ENCODE results near the gene ARHGAP15. TPM values are rescaled to one million over a fixed set of nuclear protein-coding genes. Genes with fewer than 3 reads are reported as not detected.

The ARHGAP15 gene
- total RNA-seq, 1 experiment from 2014 or later, result 82.8 TPM

DNA sequence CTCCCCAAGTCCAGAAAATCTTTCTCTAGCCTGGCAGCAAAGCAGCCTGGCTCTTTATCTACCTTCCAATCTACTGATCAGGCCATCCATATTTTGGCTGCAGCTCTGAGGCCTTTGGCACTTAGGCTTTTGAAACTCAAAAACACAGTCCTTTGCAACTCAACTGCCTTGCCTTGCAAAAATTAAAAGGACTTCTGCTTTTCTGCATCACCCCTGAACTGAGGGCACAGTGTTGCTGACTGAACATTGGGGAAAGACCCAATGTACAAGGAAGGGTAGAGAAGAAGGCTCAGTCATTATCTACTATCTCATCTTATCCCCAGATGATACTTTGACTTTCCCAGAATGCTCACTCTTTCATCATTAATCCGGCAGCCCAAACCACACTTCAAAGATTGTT is 625.5 kb downstream of the ARHGAP15 start:
- no peak overlapping the region for H3K4me3 ChIP-seq (ENCODE audit: low read length)

DNA sequence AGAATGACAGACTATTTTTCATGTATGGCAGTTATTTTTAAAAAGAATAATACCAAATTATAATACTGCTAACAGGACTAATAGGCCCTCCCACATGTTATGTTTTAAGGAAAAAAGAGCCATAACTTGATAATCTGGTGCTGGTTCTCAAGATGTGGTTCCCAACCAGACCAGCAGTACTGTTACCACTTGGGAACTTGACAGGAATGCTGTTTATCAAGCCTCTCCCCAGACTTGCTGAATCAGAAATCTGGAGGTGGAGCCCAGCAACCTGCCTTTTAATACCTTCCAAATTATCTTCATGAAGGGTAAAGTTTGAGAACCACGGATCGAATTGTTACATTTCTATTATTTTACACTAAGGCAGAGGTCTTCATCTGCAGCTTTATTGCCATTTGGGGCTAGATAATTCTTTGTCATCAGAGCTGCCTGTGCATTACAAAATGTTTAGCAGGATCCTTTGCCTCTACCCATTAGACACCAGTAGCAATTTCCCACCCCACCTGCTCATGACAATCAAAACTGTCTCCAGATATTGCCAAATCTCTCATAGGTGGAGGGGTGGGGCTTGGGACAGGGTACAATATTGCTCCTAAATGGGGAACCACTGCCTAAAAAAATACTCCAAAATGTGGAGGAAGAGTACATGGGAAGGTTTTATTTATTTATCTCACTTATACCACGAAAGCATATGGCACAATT is 629.6 kb downstream of the ARHGAP15 start:
- DNase-seq, result no peak
- no peaks in the 10 kb centered on the region for H3K27me3 ChIP-seq (ENCODE audit: low read length)

More for the DNA sequence above, 625.5 kb downstream of the ARHGAP15 start:
- Histone ChIP-seq H3K4me2 (ENCODE audit: low read depth, low read length, poor library complexity, severe bottlenecking) (no peak overlapping the region), H3K9ac (ENCODE audit: low read length) (no peak overlapping the region), H3K27ac (ENCODE audit: low read length) (no peak overlapping the region), H2AFZ (ENCODE audit: low read length) (no peak overlapping the region), H4K20me1 (ENCODE audit: insufficient read depth, low read depth, low read length) (no peaks in the 10 kb centered on the region), H3K4me1 (ENCODE audit: low read length) (no peaks in the 10 kb centered on the region), H3K9me3 (ENCODE audit: low read length) (no peaks in the 10 kb centered on the region), H3K79me2 (ENCODE audit: low read length) (no peaks in the 10 kb centered on the region), H3K36me3 (ENCODE audit: insufficient read depth, low read length) (no peaks in the 10 kb centered on the region), H3K9me2 (replicated peaks; ENCODE audit: insufficient read depth, low read length) (no peaks in the 10 kb centered on the region), H3K27me3 (ENCODE audit: low read length) (no peaks in the 10 kb centered on the region)
- DNase-seq, result no peak

DNA sequence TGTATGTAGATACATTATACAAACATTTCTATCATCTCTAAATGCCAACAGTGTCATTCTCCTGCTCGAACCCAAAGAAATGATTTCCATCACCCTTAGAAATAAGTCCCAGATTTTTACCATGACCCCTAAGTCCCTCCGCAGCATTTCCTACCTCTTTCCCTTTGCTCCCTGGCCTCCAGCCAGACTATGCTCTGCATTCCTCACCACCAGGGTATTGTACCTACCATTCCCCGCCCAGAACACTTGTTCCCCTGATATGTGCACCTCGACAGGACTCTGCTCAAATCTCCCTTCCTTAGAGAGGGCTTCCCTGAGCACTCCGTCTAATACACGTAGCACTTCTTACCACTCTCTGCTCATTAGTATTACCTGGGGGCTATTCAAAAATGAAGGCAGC is 630.2 kb downstream of the ARHGAP15 start:
- no peak for DNase-seq
- Histone ChIP-seq H3K4me2 (ENCODE audit: low read depth, low read length, poor library complexity, severe bottlenecking) (no peak overlapping the region), H3K9me3 (ENCODE audit: low read length) (no peaks in the 10 kb centered on the region), H3K79me2 (ENCODE audit: low read length) (no peaks in the 10 kb centered on the region), H3K9ac (ENCODE audit: low read length) (no peak overlapping the region), H2AFZ (ENCODE audit: low read length) (no peak overlapping the region), H3K27ac (ENCODE audit: low read length) (no peak overlapping the region), H3K4me3 (ENCODE audit: low read length) (no peak overlapping the region), H3K27me3 (ENCODE audit: low read length) (no peaks in the 10 kb centered on the region), H4K20me1 (ENCODE audit: insufficient read depth, low read depth, low read length) (no peaks in the 10 kb centered on the region), H3K4me1 (ENCODE audit: low read length) (no peaks in the 10 kb centered on the region), H3K9me2 (replicated peaks; ENCODE audit: insufficient read depth, low read length) (peaks cover 5% of the 10 kb centered on the region; the same call in 1 of the 2 replicates), H3K36me3 (ENCODE audit: insufficient read depth, low read length) (no peaks in the 10 kb centered on the region)

More for the DNA sequence above, 629.6 kb downstream of the ARHGAP15 start:
- Histone ChIP-seq H3K9ac (ENCODE audit: low read length) (no peak overlapping the region), H3K36me3 (ENCODE audit: insufficient read depth, low read length) (no peaks in the 10 kb centered on the region), H4K20me1 (ENCODE audit: insufficient read depth, low read depth, low read length) (no peaks in the 10 kb centered on the region), H2AFZ (ENCODE audit: low read length) (no peak overlapping the region), H3K79me2 (ENCODE audit: low read length) (no peaks in the 10 kb centered on the region), H3K4me2 (ENCODE audit: low read depth, low read length, poor library complexity, severe bottlenecking) (no peak overlapping the region), H3K9me2 (replicated peaks; ENCODE audit: insufficient read depth, low read length) (peaks cover 5% of the 10 kb centered on the region; the same call in 1 of the 2 replicates), H3K9me3 (ENCODE audit: low read length) (no peaks in the 10 kb centered on the region), H3K4me1 (ENCODE audit: low read length) (no peaks in the 10 kb centered on the region), H3K27ac (ENCODE audit: low read length) (no peak overlapping the region), H3K4me3 (ENCODE audit: low read length) (no peak overlapping the region)

DNA sequence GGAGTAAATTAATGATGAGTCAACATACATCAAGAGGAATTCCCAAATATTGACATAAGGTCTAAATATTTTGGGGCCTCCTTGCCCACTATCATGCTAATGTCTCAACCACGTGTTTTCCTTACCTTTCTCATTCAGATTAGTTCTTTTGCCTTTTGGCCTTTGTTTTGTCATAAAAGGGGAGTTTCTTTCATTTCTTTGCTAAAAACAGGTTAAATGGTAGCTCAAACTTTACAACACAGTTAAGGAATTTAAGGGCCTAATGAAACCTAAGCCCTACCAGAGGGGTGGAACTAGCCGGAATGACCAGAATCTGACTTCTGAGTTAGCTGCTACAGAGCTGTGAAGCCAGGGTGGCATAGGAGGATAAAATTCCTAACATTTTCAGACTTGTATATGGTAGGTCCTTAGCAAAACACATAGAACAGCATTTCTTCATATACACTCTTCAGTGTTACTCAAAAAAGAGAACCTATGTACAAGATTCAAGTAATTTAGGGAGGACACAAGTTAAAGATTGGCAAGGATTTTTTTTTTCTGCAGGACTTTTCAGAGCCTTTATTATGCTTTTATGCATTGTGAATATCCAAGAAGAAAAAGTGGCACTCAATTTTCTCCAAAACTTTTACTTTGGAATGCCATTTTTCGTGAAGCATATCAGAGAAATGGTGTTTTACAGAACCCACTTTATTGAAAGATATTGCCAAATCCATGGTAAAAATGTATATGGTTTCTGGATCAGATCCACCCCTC is 633.1 kb downstream of the ARHGAP15 start:
- no peak for DNase-seq
- H3K36me3 ChIP-seq (ENCODE audit: insufficient read depth, low read length), result no peaks in the 10 kb centered on the region
- H2AFZ ChIP-seq (ENCODE audit: low read length), result no peak overlapping the region
- no peak overlapping the region for H3K4me2 ChIP-seq (ENCODE audit: low read depth, low read length, poor library complexity, severe bottlenecking)
- no peaks in the 10 kb centered on the region for H3K4me1 ChIP-seq (ENCODE audit: low read length)
- H4K20me1 ChIP-seq (ENCODE audit: insufficient read depth, low read depth, low read length), result no peaks in the 10 kb centered on the region
- no peak overlapping the region for H3K4me3 ChIP-seq (ENCODE audit: low read length)
- no peaks in the 10 kb centered on the region for H3K27me3 ChIP-seq (ENCODE audit: low read length)
- H3K79me2 ChIP-seq (ENCODE audit: low read length), result no peaks in the 10 kb centered on the region
- no peak overlapping the region for H3K9ac ChIP-seq (ENCODE audit: low read length)
- H3K27ac ChIP-seq (ENCODE audit: low read length), result no peak overlapping the region
- no peaks in the 10 kb centered on the region for H3K9me3 ChIP-seq (ENCODE audit: low read length)
- peaks cover 5% of the 10 kb centered on the region; the same call in 1 of the 2 replicates for H3K9me2 ChIP-seq (replicated peaks; ENCODE audit: insufficient read depth, low read length)

DNA sequence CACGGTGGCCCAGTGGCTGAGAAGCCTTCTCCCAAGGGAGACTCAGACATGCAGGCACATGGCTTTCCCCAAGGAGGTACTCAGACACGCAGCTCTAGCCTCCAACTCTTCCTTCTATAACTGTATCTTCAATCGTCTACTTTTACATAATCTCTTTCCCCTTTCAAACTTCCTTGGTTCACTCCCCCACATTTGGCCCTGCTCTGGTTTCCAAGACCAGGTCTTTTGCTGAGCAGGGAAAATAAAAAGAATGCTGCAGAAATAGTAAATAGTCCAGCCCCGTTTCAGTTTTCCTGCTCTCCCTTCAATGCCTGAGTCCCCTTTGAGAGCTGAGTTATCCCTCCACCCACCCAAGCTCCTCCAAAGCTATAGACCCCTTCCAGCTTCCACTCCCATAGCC is 635.0 kb downstream of the ARHGAP15 start:
- Histone ChIP-seq H3K9me3 (ENCODE audit: low read length) (no peaks in the 10 kb centered on the region), H4K20me1 (ENCODE audit: insufficient read depth, low read depth, low read length) (no peaks in the 10 kb centered on the region), H3K27me3 (ENCODE audit: low read length) (no peaks in the 10 kb centered on the region), H3K4me1 (ENCODE audit: low read length) (no peaks in the 10 kb centered on the region), H3K4me2 (ENCODE audit: low read depth, low read length, poor library complexity, severe bottlenecking) (no peak overlapping the region), H2AFZ (ENCODE audit: low read length) (no peak overlapping the region), H3K36me3 (ENCODE audit: insufficient read depth, low read length) (no peaks in the 10 kb centered on the region), H3K9me2 (replicated peaks; ENCODE audit: insufficient read depth, low read length) (peaks cover 5% of the 10 kb centered on the region; the same call in 1 of the 2 replicates), H3K79me2 (ENCODE audit: low read length) (no peaks in the 10 kb centered on the region), H3K27ac (ENCODE audit: low read length) (no peak overlapping the region), H3K9ac (ENCODE audit: low read length) (no peak overlapping the region), H3K4me3 (ENCODE audit: low read length) (no peak overlapping the region)
- DNase-seq, result no peak

DNA sequence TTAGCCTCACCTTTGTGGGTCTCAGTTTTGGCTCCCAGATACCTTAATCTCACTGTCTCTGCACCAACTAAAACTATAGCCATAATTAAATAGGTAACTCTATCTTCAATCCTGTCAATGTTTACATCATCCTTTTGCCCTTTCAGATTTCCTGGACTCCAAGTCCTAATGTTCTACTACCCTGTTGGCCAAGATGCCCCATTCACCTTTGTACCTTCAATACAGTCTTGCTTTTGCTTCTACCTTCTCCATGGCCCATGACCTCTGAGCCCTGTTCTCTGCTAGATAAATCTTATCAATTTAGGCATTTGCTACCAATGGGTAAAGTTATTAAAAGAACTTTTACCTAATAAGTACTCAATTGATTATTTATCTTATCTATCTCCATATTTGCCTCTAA is 635.5 kb downstream of the ARHGAP15 start:
- Histone ChIP-seq H3K9me3 (ENCODE audit: low read length) (no peaks in the 10 kb centered on the region), H3K9ac (ENCODE audit: low read length) (no peak overlapping the region), H3K4me2 (ENCODE audit: low read depth, low read length, poor library complexity, severe bottlenecking) (no peak overlapping the region), H3K36me3 (ENCODE audit: insufficient read depth, low read length) (no peaks in the 10 kb centered on the region), H3K4me1 (ENCODE audit: low read length) (no peaks in the 10 kb centered on the region), H4K20me1 (ENCODE audit: insufficient read depth, low read depth, low read length) (no peaks in the 10 kb centered on the region), H3K9me2 (replicated peaks; ENCODE audit: insufficient read depth, low read length) (peaks cover 5% of the 10 kb centered on the region; the same call in 1 of the 2 replicates), H3K79me2 (ENCODE audit: low read length) (no peaks in the 10 kb centered on the region), H3K27me3 (ENCODE audit: low read length) (no peaks in the 10 kb centered on the region), H3K27ac (ENCODE audit: low read length) (no peak overlapping the region), H3K4me3 (ENCODE audit: low read length) (no peak overlapping the region), H2AFZ (ENCODE audit: low read length) (no peak overlapping the region)
- no peak for DNase-seq

DNA sequence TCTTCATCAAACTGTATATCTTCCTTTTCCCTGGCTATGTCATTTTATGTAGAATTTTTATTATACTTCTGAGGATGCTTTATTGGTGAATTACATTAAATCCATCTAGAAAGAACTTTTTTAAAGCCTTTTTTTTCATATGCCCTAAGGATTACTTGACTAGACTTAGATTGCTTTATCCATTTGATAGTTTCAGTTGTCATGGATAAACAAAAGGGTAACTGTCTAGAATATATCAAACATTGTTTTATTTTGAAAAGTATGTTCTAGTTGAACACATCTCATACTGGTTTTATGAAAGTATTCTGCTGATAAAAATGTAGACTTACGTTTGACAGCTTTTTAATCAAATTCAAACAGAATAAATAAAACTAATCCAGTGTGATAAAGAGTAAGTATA is 639.8 kb downstream of the ARHGAP15 start:
- H3K27ac ChIP-seq (ENCODE audit: low read length), result no peak overlapping the region
- no peak overlapping the region for H2AFZ ChIP-seq (ENCODE audit: low read length)
- DNase-seq, result no peak
- H3K9ac ChIP-seq (ENCODE audit: low read length), result no peak overlapping the region
- no peaks in the 10 kb centered on the region for H3K79me2 ChIP-seq (ENCODE audit: low read length)
- no peaks in the 10 kb centered on the region for H3K9me3 ChIP-seq (ENCODE audit: low read length)
- H3K36me3 ChIP-seq (ENCODE audit: insufficient read depth, low read length), result no peaks in the 10 kb centered on the region
- no peak overlapping the region for H3K4me2 ChIP-seq (ENCODE audit: low read depth, low read length, poor library complexity, severe bottlenecking)
- no peaks in the 10 kb centered on the region for H4K20me1 ChIP-seq (ENCODE audit: insufficient read depth, low read depth, low read length)
- no peaks in the 10 kb centered on the region for H3K27me3 ChIP-seq (ENCODE audit: low read length)
- H3K9me2 ChIP-seq (replicated peaks; ENCODE audit: insufficient read depth, low read length), result no peaks in the 10 kb centered on the region
- no peak overlapping the region for H3K4me3 ChIP-seq (ENCODE audit: low read length)
- H3K4me1 ChIP-seq (ENCODE audit: low read length), result no peaks in the 10 kb centered on the region

DNA sequence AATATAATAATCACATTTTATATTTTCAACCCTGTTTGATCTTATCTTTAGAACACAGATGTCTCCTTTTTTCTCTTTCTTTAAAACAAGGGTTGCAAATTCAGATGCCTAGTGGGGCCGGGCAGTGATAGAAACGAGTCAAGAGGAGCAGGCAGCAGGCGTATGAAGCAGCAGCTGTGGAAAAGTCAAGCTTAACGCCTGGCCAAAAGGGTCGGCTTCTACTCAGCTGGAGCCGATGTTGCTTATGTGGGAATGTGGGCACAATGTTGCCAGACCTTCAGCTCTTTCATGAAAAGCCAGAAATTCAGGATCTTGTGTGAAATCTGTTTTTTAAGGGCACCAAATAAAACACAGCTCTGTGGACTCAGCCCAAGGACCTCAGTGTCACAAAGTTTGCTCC is 642.7 kb downstream of the ARHGAP15 start:
- DNase-seq, result no peak
- H4K20me1 ChIP-seq (ENCODE audit: insufficient read depth, low read depth, low read length), result no peaks in the 10 kb centered on the region
- H3K9me2 ChIP-seq (replicated peaks; ENCODE audit: insufficient read depth, low read length), result no peaks in the 10 kb centered on the region
- no peaks in the 10 kb centered on the region for H3K27me3 ChIP-seq (ENCODE audit: low read length)
- no peak overlapping the region for H3K27ac ChIP-seq (ENCODE audit: low read length)
- no peak overlapping the region for H3K9ac ChIP-seq (ENCODE audit: low read length)
- no peaks in the 10 kb centered on the region for H3K36me3 ChIP-seq (ENCODE audit: insufficient read depth, low read length)
- H3K79me2 ChIP-seq (ENCODE audit: low read length), result no peaks in the 10 kb centered on the region
- H2AFZ ChIP-seq (ENCODE audit: low read length), result no peak overlapping the region
- no peaks in the 10 kb centered on the region for H3K4me1 ChIP-seq (ENCODE audit: low read length)
- no peaks in the 10 kb centered on the region for H3K9me3 ChIP-seq (ENCODE audit: low read length)
- no peak overlapping the region for H3K4me2 ChIP-seq (ENCODE audit: low read depth, low read length, poor library complexity, severe bottlenecking)
- H3K4me3 ChIP-seq (ENCODE audit: low read length), result no peak overlapping the region
